H1 (cell line): ENCODE measurements around the gene ADAMTS3. TPM values are rescaled to one million over a fixed set of nuclear protein-coding genes. Genes with fewer than 3 reads are reported as not detected.

ENCODE experiments used
- ZNF274 ChIP-seq: IDR thresholded peaks from 2 replicates; pipeline ENCODE4 v1.7.0; 2012; ENCODE audit warnings: low read length, borderline replicate concordance; ENCODE audit errors: extremely low read depth
- polyA plus RNA-seq, 7 experiments: library from polyadenylated mRNA; depleted of rRNA in 3 of 7; stranded (reverse) in 5 of 7; unstranded in 2 of 7; fragments of >200 nt in 5 of 7; fragments of 200-250 nt in 2 of 7; gene quantifications; 1 replicate in 5 of 7; 2 replicates in 1 of 7; 4 replicates in 1 of 7; pipeline versions ENCODE4 v1.2.1 to v1.2.3, GENCODE V29; 2011 to 2013; ENCODE audit warnings: missing spikeins in 2 of 7, mixed read lengths in 2 of 7
- total RNA-seq: library from RNA; stranded (reverse); fragmentation: NEBNext Ultra II Directional; extraction: Animal tissue kit (Norgen Biotek cat#: 25700); gene quantifications from 2 replicates; pipeline ENCODE4 v1.2.1, GENCODE V29; 2021

The ADAMTS3 gene
- total and polyA plus RNA-seq, 2 of the 8 experiments (the other 6 are each of a cell fraction or from before 2014, with no cell fraction given), result 1.3 to 3.4 TPM

- no peak for TF ChIP-seq ZNF274
These were observed 16.6 kb downstream of the ADAMTS3 start (continued) for GRCh38 chr4:72552447-72552846.
